ENCODE results near the gene ZBTB7A.
A peak's percentile ranks its signal among the peaks of the same experiment; 100 is the strongest.

The ZBTB7A gene

GRCh38 chr19:4051175-4052101, 15.3 kb downstream of the ZBTB7A start:
- TF ChIP-seq CTCF (IDR thresholded peaks at IDR 0.05; ENCODE audit: poor library complexity, severe bottlenecking) = no peak
- DNase-seq (ENCODE audit: low spot score) = no peak
- Histone ChIP-seq H3K27me3 (ENCODE audit: insufficient read depth, poor library complexity, severe bottlenecking) (no peaks in the 10 kb centered on the region), H3K9me3 (ENCODE audit: severe bottlenecking) (no peaks in the 10 kb centered on the region), H3K36me3 (ENCODE audit: low read depth) (peaks cover 69% of the 10 kb centered on the region), H3K4me3 (ENCODE audit: severe bottlenecking) (peak overlapping the region; percentile 10), H3K27ac (ENCODE audit: poor library complexity, severe bottlenecking) (peak overlapping the region; percentile 86), H3K4me1 (ENCODE audit: insufficient read depth, poor library complexity, severe bottlenecking) (peaks cover 24% of the 10 kb centered on the region)
- peak; percentile 68 for ATAC-seq (ENCODE audit: low read depth)

GRCh38 chr19:4049432-4049831, 17.3 kb downstream of the ZBTB7A start:
- Histone ChIP-seq H3K36me3 (ENCODE audit: low read depth) (peaks cover 51% of the 10 kb centered on the region), H3K27ac (ENCODE audit: poor library complexity, severe bottlenecking) (no peak overlapping the region), H3K27me3 (ENCODE audit: insufficient read depth, poor library complexity, severe bottlenecking) (no peaks in the 10 kb centered on the region), H3K9me3 (ENCODE audit: severe bottlenecking) (no peaks in the 10 kb centered on the region), H3K4me3 (ENCODE audit: severe bottlenecking) (no peak overlapping the region), H3K4me1 (ENCODE audit: insufficient read depth, poor library complexity, severe bottlenecking) (peaks cover 24% of the 10 kb centered on the region)
- no peak for TF ChIP-seq CTCF (IDR thresholded peaks at IDR 0.05; ENCODE audit: poor library complexity, severe bottlenecking)
- ATAC-seq (ENCODE audit: low read depth) (no peak), DNase-seq (ENCODE audit: low spot score) (no peak)

GRCh38 chr19:4046946-4047683, 19.6 kb downstream of the ZBTB7A start:
- DNase-seq (ENCODE audit: low spot score) (no peak), ATAC-seq (ENCODE audit: low read depth) (no peak)
- Histone ChIP-seq H3K4me1 (ENCODE audit: insufficient read depth, poor library complexity, severe bottlenecking) (peaks cover 10% of the 10 kb centered on the region), H3K36me3 (ENCODE audit: low read depth) (peaks cover 36% of the 10 kb centered on the region), H3K4me3 (ENCODE audit: severe bottlenecking) (no peak overlapping the region), H3K27ac (ENCODE audit: poor library complexity, severe bottlenecking) (no peak overlapping the region), H3K27me3 (ENCODE audit: insufficient read depth, poor library complexity, severe bottlenecking) (no peaks in the 10 kb centered on the region), H3K9me3 (ENCODE audit: severe bottlenecking) (no peaks in the 10 kb centered on the region)
- no peak for TF ChIP-seq CTCF (IDR thresholded peaks at IDR 0.05; ENCODE audit: poor library complexity, severe bottlenecking)

- Histone ChIP-seq H3K4me3 (ENCODE audit: severe bottlenecking) (no peak overlapping the region), H3K9me3 (ENCODE audit: severe bottlenecking) (no peaks in the 10 kb centered on the region), H3K36me3 (ENCODE audit: low read depth) (peaks cover 28% of the 10 kb centered on the region), H3K27ac (ENCODE audit: poor library complexity, severe bottlenecking) (no peak overlapping the region), H3K27me3 (ENCODE audit: insufficient read depth, poor library complexity, severe bottlenecking) (no peaks in the 10 kb centered on the region), H3K4me1 (ENCODE audit: insufficient read depth, poor library complexity, severe bottlenecking) (peaks cover 2% of the 10 kb centered on the region)
- ATAC-seq (ENCODE audit: low read depth) = no peak
- no peak for DNase-seq (ENCODE audit: low spot score)
- no peak for TF ChIP-seq CTCF (IDR thresholded peaks at IDR 0.05; ENCODE audit: poor library complexity, severe bottlenecking)
Observed at GRCh38 chr19:4046362-4046691, 20.4 kb downstream of the ZBTB7A start.

Data from RWPE2 (cell line).